Measurements from ENCODE around the gene HPGDS. TPM values are rescaled to one million over a fixed set of nuclear protein-coding genes. Genes with fewer than 3 reads are reported as not detected.

Gene HPGDS
- total and polyA plus RNA-seq, 2 donors: 1.4 to 8.0 TPM

- Histone ChIP-seq H3K4me3 (ENCODE audit: low read length in 2 of 2) (no peak overlapping the region), H3K27me3 (ENCODE audit: control insufficient read depth in 2 of 2, insufficient read depth in 1 of 2, low read length in 1 of 2) (no peaks in the 10 kb centered on the region), H3K9me3 (ENCODE audit: control insufficient read depth in 2 of 2, insufficient read depth in 1 of 2, low read length in 1 of 2) (no peaks in the 10 kb centered on the region), H3K27ac (ENCODE audit: low read depth in 1 of 2, low read length in 1 of 2) (no peak overlapping the region), H3K4me1 (ENCODE audit: control insufficient read depth in 2 of 2, insufficient read depth in 2 of 2, low read length in 2 of 2) (no peaks in the 10 kb centered on the region), H3K36me3 (ENCODE audit: control insufficient read depth in 2 of 2, insufficient read depth in 2 of 2, low read length in 1 of 2) (no peaks in the 10 kb centered on the region)
- no peak for DNase-seq (ENCODE audit: low read depth in 6 of 9, low spot score in 9 of 9)
- 98% methylated on average over 3 of the region's 3 CpGs for WGBS
These were observed 32.7 kb upstream of the HPGDS start for GRCh38 chr4:94375364-94375763.

- H3K27ac ChIP-seq (ENCODE audit: low read depth in 1 of 2, low read length in 1 of 2): no peak overlapping the region
- no peaks in the 10 kb centered on the region for H3K4me1 ChIP-seq (ENCODE audit: control insufficient read depth in 2 of 2, insufficient read depth in 2 of 2, low read length in 2 of 2)
- 98% methylated on average over 3 of the region's 3 CpGs for WGBS
- no peak for DNase-seq (ENCODE audit: low read depth in 6 of 9, low spot score in 9 of 9)
- H3K36me3 ChIP-seq (ENCODE audit: control insufficient read depth in 2 of 2, insufficient read depth in 2 of 2, low read length in 1 of 2): no peaks in the 10 kb centered on the region
- H3K4me3 ChIP-seq (ENCODE audit: low read length in 2 of 2): no peak overlapping the region
- no peaks in the 10 kb centered on the region for H3K27me3 ChIP-seq (ENCODE audit: control insufficient read depth in 2 of 2, insufficient read depth in 1 of 2, low read length in 1 of 2)
- no peaks in the 10 kb centered on the region for H3K9me3 ChIP-seq (ENCODE audit: control insufficient read depth in 2 of 2, insufficient read depth in 1 of 2, low read length in 1 of 2)
These were observed 31.1 kb upstream of the HPGDS start for GRCh38 chr4:94373752-94374151.

- Histone ChIP-seq H3K4me3 (ENCODE audit: low read length in 2 of 2) (no peak overlapping the region), H3K27ac (ENCODE audit: low read depth in 1 of 2, low read length in 1 of 2) (no peak overlapping the region), H3K9me3 (ENCODE audit: control insufficient read depth in 2 of 2, insufficient read depth in 1 of 2, low read length in 1 of 2) (no peaks in the 10 kb centered on the region), H3K27me3 (ENCODE audit: control insufficient read depth in 2 of 2, insufficient read depth in 1 of 2, low read length in 1 of 2) (no peaks in the 10 kb centered on the region), H3K4me1 (ENCODE audit: control insufficient read depth in 2 of 2, insufficient read depth in 2 of 2, low read length in 2 of 2) (no peaks in the 10 kb centered on the region), H3K36me3 (ENCODE audit: control insufficient read depth in 2 of 2, insufficient read depth in 2 of 2, low read length in 1 of 2) (no peaks in the 10 kb centered on the region)
- 93% methylated on average over 3 of the region's 3 CpGs for WGBS
- DNase-seq (ENCODE audit: low read depth in 6 of 9, low spot score in 9 of 9): no peak
These were observed 30.4 kb upstream of the HPGDS start for GRCh38 chr4:94372991-94373390.

GRCh38 chr4:94372228-94372978 is 29.8 kb upstream of the HPGDS start:
- H3K4me1 ChIP-seq (ENCODE audit: control insufficient read depth in 2 of 2, insufficient read depth in 2 of 2, low read length in 2 of 2): no peaks in the 10 kb centered on the region
- no peaks in the 10 kb centered on the region for H3K36me3 ChIP-seq (ENCODE audit: control insufficient read depth in 2 of 2, insufficient read depth in 2 of 2, low read length in 1 of 2)
- H3K9me3 ChIP-seq (ENCODE audit: control insufficient read depth in 2 of 2, insufficient read depth in 1 of 2, low read length in 1 of 2): no peaks in the 10 kb centered on the region
- WGBS: 97% methylated on average over 4 of the region's 4 CpGs
- no peak overlapping the region for H3K4me3 ChIP-seq (ENCODE audit: low read length in 2 of 2)
- H3K27ac ChIP-seq (ENCODE audit: low read depth in 1 of 2, low read length in 1 of 2): no peak overlapping the region
- H3K27me3 ChIP-seq (ENCODE audit: control insufficient read depth in 2 of 2, insufficient read depth in 1 of 2, low read length in 1 of 2): no peaks in the 10 kb centered on the region
- no peak for DNase-seq (ENCODE audit: low read depth in 6 of 9, low spot score in 9 of 9)

- Histone ChIP-seq H3K9me3 (ENCODE audit: control insufficient read depth in 2 of 2, insufficient read depth in 1 of 2, low read length in 1 of 2) (no peaks in the 10 kb centered on the region), H3K27ac (ENCODE audit: low read depth in 1 of 2, low read length in 1 of 2) (no peak overlapping the region), H3K36me3 (ENCODE audit: control insufficient read depth in 2 of 2, insufficient read depth in 2 of 2, low read length in 1 of 2) (no peaks in the 10 kb centered on the region), H3K27me3 (ENCODE audit: control insufficient read depth in 2 of 2, insufficient read depth in 1 of 2, low read length in 1 of 2) (no peaks in the 10 kb centered on the region), H3K4me3 (ENCODE audit: low read length in 2 of 2) (no peak overlapping the region), H3K4me1 (ENCODE audit: control insufficient read depth in 2 of 2, insufficient read depth in 2 of 2, low read length in 2 of 2) (no peaks in the 10 kb centered on the region)
- no peak for DNase-seq (ENCODE audit: low read depth in 6 of 9, low spot score in 9 of 9)
These were observed 28.7 kb upstream of the HPGDS start for GRCh38 chr4:94371290-94371689.

- no peaks in the 10 kb centered on the region for H3K36me3 ChIP-seq (ENCODE audit: control insufficient read depth in 2 of 2, insufficient read depth in 2 of 2, low read length in 1 of 2)
- no peak overlapping the region for H3K4me3 ChIP-seq (ENCODE audit: low read length in 2 of 2)
- H3K4me1 ChIP-seq (ENCODE audit: control insufficient read depth in 2 of 2, insufficient read depth in 2 of 2, low read length in 2 of 2): no peaks in the 10 kb centered on the region
- no peaks in the 10 kb centered on the region for H3K9me3 ChIP-seq (ENCODE audit: control insufficient read depth in 2 of 2, insufficient read depth in 1 of 2, low read length in 1 of 2)
- no peaks in the 10 kb centered on the region for H3K27me3 ChIP-seq (ENCODE audit: control insufficient read depth in 2 of 2, insufficient read depth in 1 of 2, low read length in 1 of 2)
- 95% methylated on average over 6 of the region's 6 CpGs for whole genome bisulfite sequencing
- no peak for DNase-seq (ENCODE audit: low read depth in 6 of 9, low spot score in 9 of 9)
- H3K27ac ChIP-seq (ENCODE audit: low read depth in 1 of 2, low read length in 1 of 2): no peak overlapping the region
These were observed 28.1 kb upstream of the HPGDS start for GRCh38 chr4:94370533-94371254.

GRCh38 chr4:94369046-94369445 is 26.4 kb upstream of the HPGDS start:
- 97% methylated on average over 2 of the region's 2 CpGs for WGBS
- H3K36me3 ChIP-seq (ENCODE audit: control insufficient read depth in 2 of 2, insufficient read depth in 2 of 2, low read length in 1 of 2): no peaks in the 10 kb centered on the region
- no peak for DNase-seq (ENCODE audit: low read depth in 6 of 9, low spot score in 9 of 9)
- H3K27ac ChIP-seq (ENCODE audit: low read depth in 1 of 2, low read length in 1 of 2): no peak overlapping the region
- no peaks in the 10 kb centered on the region for H3K27me3 ChIP-seq (ENCODE audit: control insufficient read depth in 2 of 2, insufficient read depth in 1 of 2, low read length in 1 of 2)
- no peaks in the 10 kb centered on the region for H3K4me1 ChIP-seq (ENCODE audit: control insufficient read depth in 2 of 2, insufficient read depth in 2 of 2, low read length in 2 of 2)
- H3K9me3 ChIP-seq (ENCODE audit: control insufficient read depth in 2 of 2, insufficient read depth in 1 of 2, low read length in 1 of 2): no peaks in the 10 kb centered on the region
- H3K4me3 ChIP-seq (ENCODE audit: low read length in 2 of 2): no peak overlapping the region

- H3K27ac ChIP-seq (ENCODE audit: low read depth in 1 of 2, low read length in 1 of 2): no peak overlapping the region
- no peaks in the 10 kb centered on the region for H3K27me3 ChIP-seq (ENCODE audit: control insufficient read depth in 2 of 2, insufficient read depth in 1 of 2, low read length in 1 of 2)
- no peaks in the 10 kb centered on the region for H3K4me1 ChIP-seq (ENCODE audit: control insufficient read depth in 2 of 2, insufficient read depth in 2 of 2, low read length in 2 of 2)
- no peaks in the 10 kb centered on the region for H3K36me3 ChIP-seq (ENCODE audit: control insufficient read depth in 2 of 2, insufficient read depth in 2 of 2, low read length in 1 of 2)
- WGBS: 98% methylated on average over 1 of the region's 1 CpG
- DNase-seq (ENCODE audit: low read depth in 6 of 9, low spot score in 9 of 9): no peak
- no peaks in the 10 kb centered on the region for H3K9me3 ChIP-seq (ENCODE audit: control insufficient read depth in 2 of 2, insufficient read depth in 1 of 2, low read length in 1 of 2)
- no peak overlapping the region for H3K4me3 ChIP-seq (ENCODE audit: low read length in 2 of 2)
These were observed 25.8 kb upstream of the HPGDS start for GRCh38 chr4:94368459-94368858.

- Histone ChIP-seq H3K27me3 (ENCODE audit: control insufficient read depth in 2 of 2, insufficient read depth in 1 of 2, low read length in 1 of 2) (no peaks in the 10 kb centered on the region), H3K4me3 (ENCODE audit: low read length in 2 of 2) (no peak overlapping the region), H3K4me1 (ENCODE audit: control insufficient read depth in 2 of 2, insufficient read depth in 2 of 2, low read length in 2 of 2) (no peaks in the 10 kb centered on the region), H3K36me3 (ENCODE audit: control insufficient read depth in 2 of 2, insufficient read depth in 2 of 2, low read length in 1 of 2) (no peaks in the 10 kb centered on the region), H3K27ac (ENCODE audit: low read depth in 1 of 2, low read length in 1 of 2) (no peak overlapping the region), H3K9me3 (ENCODE audit: control insufficient read depth in 2 of 2, insufficient read depth in 1 of 2, low read length in 1 of 2) (no peaks in the 10 kb centered on the region)
- no peak for DNase-seq (ENCODE audit: low read depth in 6 of 9, low spot score in 9 of 9)
- WGBS: 94% methylated on average over 1 of the region's 1 CpG
These were observed 22.7 kb upstream of the HPGDS start for GRCh38 chr4:94365304-94365703.
